ENCODE measurements around the gene FOXP1.

- TF ChIP-seq CTCF (IDR thresholded peaks at IDR 0.05; ENCODE audit: poor library complexity) (no peak), EZH2 (IDR thresholded peaks at IDR 0.05; ENCODE audit: borderline replicate concordance) (no peak), EZH2phosphoT487 (IDR thresholded peaks at IDR 0.05; ENCODE audit: low read depth, severe bottlenecking, unreplicated experiment) (no peak)
These were observed 288.6 kb downstream of the FOXP1 start for GRCh38 chr3:71294919-71295318.
